Adrenal gland (tissue), 5 donors: ENCODE data around the gene MEGF11.

Source experiments
- POLR2A ChIP-seq, 2 donors: fragments of 450-650 bp; IDR thresholded peaks; one replicate each; pipeline ENCODE4 v1.6.1; 2017; ENCODE audit warnings: antibody characterized with exemption in 2 of 2, mild to moderate bottlenecking in 2 of 2, moderate library complexity in 1 of 2
- TF ChIP-seq, protein P1 (sequence below), 6 experiments: fragments of 450-650 bp in 4 of 6; fragments of 200-600 bp in 2 of 6; sonication (generic) in 1 of 6; IDR thresholded peaks; 1 replicate in 5 of 6; 2 replicates in 1 of 6; pipeline versions ENCODE4 v1.5.1 to v1.8.0; 2016 to 2021; ENCODE audit warnings: antibody characterized with exemption in 6 of 6, mild to moderate bottlenecking in 2 of 6, moderate library complexity in 1 of 6
- donor health status: DM: no; HTN: no; CAD: no.

DNA sequence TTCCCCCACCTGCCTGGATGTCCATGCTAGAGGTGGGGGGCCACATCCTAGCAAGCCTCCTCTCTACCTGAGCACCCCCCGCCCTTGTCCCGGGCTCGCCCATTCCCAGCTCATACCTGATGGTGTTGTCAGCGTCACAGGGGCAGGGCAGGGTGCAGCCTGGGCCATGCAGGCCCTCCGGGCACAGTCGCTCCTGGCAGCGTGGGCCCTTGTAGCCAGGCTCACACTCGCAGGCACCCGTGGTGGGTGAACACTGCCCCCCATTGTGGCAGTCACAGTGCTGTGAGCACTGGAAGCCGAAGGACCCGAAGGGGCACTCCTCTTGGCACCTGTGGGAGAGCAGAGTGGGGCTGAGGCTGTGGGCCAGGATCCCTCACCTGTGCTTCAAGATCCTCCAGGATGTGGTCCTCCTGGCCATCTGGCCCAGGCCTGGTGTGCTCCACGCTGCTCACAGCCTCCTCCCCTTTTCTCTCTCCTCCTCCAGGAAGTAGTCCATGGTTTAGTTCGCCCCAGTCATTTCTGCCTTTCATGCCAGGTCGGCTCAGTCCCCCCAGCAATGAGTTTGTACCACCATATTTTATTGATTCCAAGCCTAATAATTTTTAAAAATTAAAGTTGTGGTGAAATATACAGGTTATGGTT lies 288.6 kb downstream of the MEGF11 start:
- TF ChIP-seq, protein P1, sequence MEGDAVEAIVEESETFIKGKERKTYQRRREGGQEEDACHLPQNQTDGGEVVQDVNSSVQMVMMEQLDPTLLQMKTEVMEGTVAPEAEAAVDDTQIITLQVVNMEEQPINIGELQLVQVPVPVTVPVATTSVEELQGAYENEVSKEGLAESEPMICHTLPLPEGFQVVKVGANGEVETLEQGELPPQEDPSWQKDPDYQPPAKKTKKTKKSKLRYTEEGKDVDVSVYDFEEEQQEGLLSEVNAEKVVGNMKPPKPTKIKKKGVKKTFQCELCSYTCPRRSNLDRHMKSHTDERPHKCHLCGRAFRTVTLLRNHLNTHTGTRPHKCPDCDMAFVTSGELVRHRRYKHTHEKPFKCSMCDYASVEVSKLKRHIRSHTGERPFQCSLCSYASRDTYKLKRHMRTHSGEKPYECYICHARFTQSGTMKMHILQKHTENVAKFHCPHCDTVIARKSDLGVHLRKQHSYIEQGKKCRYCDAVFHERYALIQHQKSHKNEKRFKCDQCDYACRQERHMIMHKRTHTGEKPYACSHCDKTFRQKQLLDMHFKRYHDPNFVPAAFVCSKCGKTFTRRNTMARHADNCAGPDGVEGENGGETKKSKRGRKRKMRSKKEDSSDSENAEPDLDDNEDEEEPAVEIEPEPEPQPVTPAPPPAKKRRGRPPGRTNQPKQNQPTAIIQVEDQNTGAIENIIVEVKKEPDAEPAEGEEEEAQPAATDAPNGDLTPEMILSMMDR (IDR thresholded peaks at IDR 0.05) = no peak
- TF ChIP-seq POLR2A (IDR thresholded peaks at IDR 0.05) = no peak
